SK-N-MC (cell line): ENCODE measurements around the gene SRP9.
"Not testable (repeated sequence)": the region's sequence is repeated elsewhere in the genome, so short reads cannot be mapped to it uniquely, and the experiment has no call there.

Source experiments
- DNase-seq: peaks from one replicate; pipeline ENCODE4 v3.0.0-alpha.2; 2011; ENCODE audit warnings: low read depth, low spot score
- H3K27ac ChIP-seq: fragments of 200-600 bp; sonication (generic); 2 replicates; pipeline ENCODE4 v1.5.1; 2016; ENCODE audit warnings: mixed run types
- H3K36me3 ChIP-seq: fragments of 200-600 bp; sonication (generic); 2 replicates; pipeline ENCODE4 v1.6.1; 2017; ENCODE audit warnings: antibody characterized with exemption, low read length, mixed read lengths; ENCODE audit not compliant: insufficient read depth
- H3K4me3 ChIP-seq: fragments of 200-600 bp; sonication (generic); 2 replicates; pipeline ENCODE4 v1.5.1; 2016
- H3K9ac ChIP-seq: fragments of 200-600 bp; sonication (generic); 2 replicates; pipeline ENCODE4 v1.8.0; 2017; ENCODE audit warnings: mixed run types, mixed read lengths; ENCODE audit not compliant: insufficient read length
- H3K9me3 ChIP-seq: fragments of 200-600 bp; sonication (generic); 2 replicates; pipeline ENCODE4 v1.6.1; 2017; ENCODE audit warnings: low read depth, mild to moderate bottlenecking, antibody characterized with exemption, low read length, moderate library complexity, mixed read lengths
- EZH2 ChIP-seq: fragments of 200-600 bp; sonication (generic); IDR thresholded peaks from one replicate; pipeline ENCODE4 v1.6.1; 2017; ENCODE audit warnings: antibody characterized with exemption
- FOXP2 ChIP-seq: optimal IDR thresholded peaks from 2 replicates; pipeline ENCODE3; 2011; ENCODE audit warnings: mild to moderate bottlenecking, moderate library complexity; ENCODE audit not compliant: insufficient read depth; ENCODE audit errors: extremely low read length, control extremely low read depth
- POLR2AphosphoS5 ChIP-seq: IDR thresholded peaks from 2 replicates; pipeline ENCODE4 v1.6.1; 2012; ENCODE audit warnings: mild to moderate bottlenecking, low read depth, low read length, borderline replicate concordance

SRP9 gene

DNA sequence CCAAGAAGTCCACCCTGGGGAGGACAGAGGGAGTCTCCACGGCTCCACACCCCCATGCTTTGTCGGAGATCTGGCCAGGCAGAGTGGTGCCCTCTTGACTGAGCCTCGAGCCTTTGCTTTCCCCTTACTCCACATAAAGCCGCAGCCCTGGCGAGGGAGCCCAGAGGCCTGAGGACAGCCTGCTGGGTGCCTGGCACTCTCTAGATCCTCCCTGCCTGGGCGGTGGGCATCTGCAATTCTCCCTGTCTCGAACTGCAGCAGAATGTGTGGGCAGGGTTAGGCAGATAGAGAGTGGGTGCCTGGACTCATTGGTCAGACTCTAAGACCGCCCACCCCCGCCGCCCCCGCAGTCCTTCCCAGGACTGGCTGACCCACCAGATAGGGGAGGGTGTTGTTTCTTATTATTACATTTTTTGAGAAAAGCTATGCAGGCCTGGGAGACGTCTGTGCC is 46.2 kb downstream of the SRP9 start:
- no peak overlapping the region for H3K27ac ChIP-seq
- no peak for TF ChIP-seq EZH2
- H3K36me3 ChIP-seq = no peaks in the 10 kb centered on the region
- no peak overlapping the region for H3K9ac ChIP-seq
- no peak for DNase-seq
- no peaks in the 10 kb centered on the region for H3K9me3 ChIP-seq
- H3K4me3 ChIP-seq = no peak overlapping the region

DNA sequence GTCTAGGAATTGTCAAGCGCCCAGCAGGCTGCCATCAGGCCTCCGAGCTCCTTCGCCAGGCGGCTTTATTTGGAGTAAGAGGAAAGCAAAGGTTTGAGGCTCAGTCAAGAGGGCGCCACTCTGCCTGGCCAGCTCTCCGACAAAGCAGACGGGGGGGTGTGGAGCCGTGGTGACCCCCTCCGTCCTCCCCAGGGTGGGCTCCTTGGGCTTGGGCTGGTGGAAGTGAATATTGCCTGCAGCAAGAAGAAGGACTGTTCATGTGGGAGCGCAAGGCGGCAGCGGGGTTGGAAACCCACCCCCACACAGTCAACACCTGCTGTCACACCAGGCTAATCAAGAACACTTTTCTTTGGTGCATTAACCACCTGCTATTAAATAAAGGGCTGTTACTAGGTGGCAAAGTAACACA is 46.9 kb downstream of the SRP9 start:
- H3K9ac ChIP-seq = no peak overlapping the region
- no peak for DNase-seq
- TF ChIP-seq EZH2 (no peak), FOXP2 (no peak), POLR2AphosphoS5 (no peak)
- H3K27ac ChIP-seq = no peak overlapping the region
- no peak overlapping the region for H3K4me3 ChIP-seq
- H3K9me3 ChIP-seq = no peaks in the 10 kb centered on the region
- no peaks in the 10 kb centered on the region for H3K36me3 ChIP-seq

DNA sequence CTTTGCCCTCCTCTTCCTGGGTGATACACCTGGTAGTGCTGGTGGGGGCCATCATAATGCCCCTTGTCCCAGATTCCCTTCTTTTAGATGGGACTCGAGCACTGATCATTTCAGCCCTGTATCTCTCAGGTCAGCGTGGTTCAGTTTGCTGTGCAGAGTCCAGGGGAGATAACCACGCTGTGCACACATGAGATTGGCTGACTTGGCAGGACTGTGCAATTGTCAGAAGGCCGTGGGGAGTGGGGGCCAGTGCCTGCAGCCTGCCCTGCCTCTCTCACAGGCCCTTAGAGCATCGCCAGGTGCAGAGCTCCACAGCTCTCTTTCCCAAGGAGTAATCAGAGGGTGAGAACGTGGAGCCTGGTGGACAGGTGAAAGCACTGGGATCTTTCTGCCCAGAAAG is 47.5 kb downstream of the SRP9 start:
- TF ChIP-seq POLR2AphosphoS5 = no peak
- no peak for TF ChIP-seq EZH2
- no peak for TF ChIP-seq FOXP2
- H3K4me3 ChIP-seq = no peak overlapping the region
- H3K9me3 ChIP-seq = no peaks in the 10 kb centered on the region
- H3K27ac ChIP-seq = no peak overlapping the region
- DNase-seq = no peak
- no peak overlapping the region for H3K9ac ChIP-seq
- no peaks in the 10 kb centered on the region for H3K36me3 ChIP-seq

DNA sequence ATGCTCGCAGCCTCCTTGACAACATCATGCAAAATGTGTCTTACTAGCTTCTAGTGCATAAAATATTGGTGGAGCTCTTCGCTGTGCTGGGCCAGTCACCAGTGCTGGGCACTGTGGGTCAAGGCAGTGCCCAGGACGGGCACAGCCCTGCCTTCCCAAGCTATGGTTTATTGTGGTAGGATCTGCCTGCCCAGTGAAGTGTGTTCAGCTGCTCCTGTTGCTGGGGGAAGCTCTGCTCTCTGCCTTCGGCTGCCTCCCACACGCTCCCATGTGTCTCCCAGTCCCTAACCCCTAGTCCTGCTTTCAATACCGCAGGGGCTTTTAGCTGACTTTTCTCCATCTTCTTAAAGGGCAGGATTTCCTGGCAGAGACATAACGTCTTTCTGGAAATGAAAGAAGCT is 48.0 kb downstream of the SRP9 start:
- Histone ChIP-seq H3K36me3 (no peaks in the 10 kb centered on the region), H3K27ac (no peak overlapping the region), H3K9me3 (no peaks in the 10 kb centered on the region), H3K4me3 (no peak overlapping the region), H3K9ac (no peak overlapping the region)
- no peak for DNase-seq
- TF ChIP-seq FOXP2 = no peak
- no peak for TF ChIP-seq EZH2
- TF ChIP-seq POLR2AphosphoS5 = no peak

DNA sequence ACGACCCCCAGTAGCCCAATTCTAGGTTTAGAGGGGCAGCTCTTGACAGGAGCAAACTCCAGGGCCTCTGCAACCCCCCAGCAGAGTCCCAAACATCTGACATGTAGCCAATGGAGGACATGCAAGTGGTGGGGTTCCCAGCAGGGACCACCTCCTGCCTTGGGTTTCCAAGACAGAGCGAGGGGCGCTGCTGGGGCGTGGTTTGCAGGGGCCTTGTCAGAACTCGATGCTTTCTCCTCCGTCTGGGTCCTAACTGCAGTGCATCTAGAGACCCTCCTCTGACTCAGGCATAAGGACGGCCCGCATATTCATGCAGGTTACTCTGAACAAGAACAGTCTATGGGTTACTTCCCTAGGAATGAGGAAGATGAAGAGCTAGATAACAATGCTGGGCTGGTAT is 49.5 kb downstream of the SRP9 start:
- no peak for TF ChIP-seq POLR2AphosphoS5
- TF ChIP-seq FOXP2 = no peak
- no peak for TF ChIP-seq EZH2
- H3K27ac ChIP-seq = no peak overlapping the region
- no peaks in the 10 kb centered on the region for H3K9me3 ChIP-seq
- DNase-seq = no peak
- H3K9ac ChIP-seq = no peak overlapping the region
- H3K36me3 ChIP-seq = no peaks in the 10 kb centered on the region
- no peak overlapping the region for H3K4me3 ChIP-seq

DNA sequence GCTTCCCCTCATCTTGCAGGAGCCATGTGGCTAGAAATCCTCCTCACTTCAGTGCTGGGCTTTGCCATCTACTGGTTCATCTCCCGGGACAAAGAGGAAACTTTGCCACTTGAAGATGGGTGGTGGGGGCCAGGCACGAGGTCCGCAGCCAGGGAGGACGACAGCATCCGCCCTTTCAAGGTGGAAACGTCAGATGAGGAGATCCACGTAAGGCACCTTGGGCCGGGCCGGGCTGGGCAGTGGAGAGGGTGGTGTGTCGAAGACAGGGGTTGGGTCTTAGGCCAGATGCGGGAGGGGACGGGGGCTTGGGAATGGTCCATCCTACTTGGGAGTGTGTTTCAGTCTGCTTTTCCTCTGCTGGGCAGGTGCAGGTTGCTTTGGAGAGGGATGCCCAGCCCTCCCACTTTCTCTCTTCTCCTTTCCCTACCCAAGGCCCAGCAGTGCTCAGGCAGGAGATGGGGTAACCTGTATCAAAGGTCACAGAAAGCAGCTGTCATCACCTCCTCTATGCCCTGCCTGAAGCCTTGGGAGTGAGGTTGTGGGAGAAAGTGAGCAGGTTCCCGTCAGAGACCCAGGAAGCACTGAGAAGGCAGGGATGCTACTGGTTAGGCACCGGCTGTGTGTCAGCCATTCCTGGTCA is 51.2 kb downstream of the SRP9 start:
- H3K9me3 ChIP-seq = no peaks in the 10 kb centered on the region
- H3K27ac ChIP-seq = no peak overlapping the region
- H3K9ac ChIP-seq = no peak overlapping the region
- TF ChIP-seq EZH2 = no peak
- no peak for TF ChIP-seq POLR2AphosphoS5
- no peak for TF ChIP-seq FOXP2
- DNase-seq = no peak
- no peaks in the 10 kb centered on the region for H3K36me3 ChIP-seq
- no peak overlapping the region for H3K4me3 ChIP-seq

DNA sequence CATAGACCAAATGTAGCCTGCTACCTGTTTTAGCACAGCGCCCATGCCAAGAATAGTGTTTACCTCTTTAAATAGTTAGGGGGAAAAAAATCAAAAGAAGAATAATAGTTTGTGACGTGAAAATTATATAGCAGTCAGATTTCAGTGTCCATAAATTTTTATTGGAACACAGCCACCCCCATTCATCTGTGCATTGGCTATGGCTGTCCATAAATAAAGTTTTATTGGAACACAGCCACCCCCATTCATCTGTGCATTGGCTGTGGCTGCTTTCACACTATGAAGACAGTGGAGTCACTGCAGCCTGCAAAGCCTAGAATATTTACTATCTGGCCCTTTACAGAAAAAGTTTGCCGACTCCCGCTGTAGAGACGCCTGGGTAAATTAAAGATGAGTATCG is 53.2 kb downstream of the SRP9 start:
- H3K9me3 ChIP-seq = no peaks in the 10 kb centered on the region
- DNase-seq = no peak
- no peak overlapping the region for H3K9ac ChIP-seq
- H3K4me3 ChIP-seq = no peak overlapping the region
- TF ChIP-seq POLR2AphosphoS5 = no peak
- TF ChIP-seq EZH2 = no peak
- no peak for TF ChIP-seq FOXP2
- H3K27ac ChIP-seq = no peak overlapping the region
- H3K36me3 ChIP-seq = no peaks in the 10 kb centered on the region

DNA sequence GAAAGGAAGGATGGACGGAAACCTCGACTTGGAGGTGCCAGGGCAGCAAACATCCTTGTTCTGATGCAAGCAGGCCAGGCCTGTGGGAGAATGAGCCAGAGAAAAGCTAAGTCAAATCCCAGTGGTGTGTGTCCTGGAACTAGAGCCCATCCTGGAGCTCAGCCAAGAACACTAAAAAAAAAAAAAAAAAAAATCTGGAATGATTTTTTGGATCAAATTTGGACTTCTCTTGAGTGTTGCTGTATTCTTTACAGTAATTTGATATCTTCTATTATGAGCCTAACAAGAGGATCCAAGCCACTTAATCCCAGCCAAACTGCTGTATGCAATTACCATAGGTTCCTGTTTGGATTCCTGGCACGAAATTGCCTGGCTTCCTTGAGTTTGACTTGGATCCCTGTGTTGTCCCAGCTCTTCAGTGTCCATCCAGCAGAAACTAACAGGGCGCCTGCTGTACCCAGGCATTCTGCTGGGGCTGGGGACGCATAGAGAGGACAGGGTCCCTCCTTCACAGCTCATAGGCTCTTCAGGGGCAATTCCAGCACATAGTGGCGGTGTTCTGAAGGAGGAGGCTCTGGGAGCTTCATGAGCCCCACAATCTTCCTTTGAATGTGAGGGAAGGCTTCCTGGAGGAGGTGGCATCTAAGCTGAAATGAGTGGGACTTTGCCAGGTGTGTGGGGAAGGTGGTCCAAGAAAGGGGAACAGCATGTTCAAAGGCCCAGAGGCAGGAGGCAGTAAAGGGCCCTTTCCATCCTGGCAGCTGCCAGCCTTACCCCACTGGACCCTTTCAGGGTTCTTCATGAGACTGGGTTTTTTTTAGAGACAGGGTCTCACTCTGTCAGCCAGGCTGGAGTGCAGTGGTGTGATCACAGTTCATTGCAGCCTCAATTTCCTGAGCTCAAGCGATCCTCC is 57.0 kb downstream of the SRP9 start:
- Histone ChIP-seq H3K9ac (no peak overlapping the region), H3K4me3 (no peak overlapping the region), H3K27ac (no peak overlapping the region), H3K36me3 (no peaks in the 10 kb centered on the region), H3K9me3 (no peaks in the 10 kb centered on the region)
- DNase-seq = no peak
- no peak for TF ChIP-seq EZH2
- no peak for TF ChIP-seq FOXP2
- no peak for TF ChIP-seq POLR2AphosphoS5

DNA sequence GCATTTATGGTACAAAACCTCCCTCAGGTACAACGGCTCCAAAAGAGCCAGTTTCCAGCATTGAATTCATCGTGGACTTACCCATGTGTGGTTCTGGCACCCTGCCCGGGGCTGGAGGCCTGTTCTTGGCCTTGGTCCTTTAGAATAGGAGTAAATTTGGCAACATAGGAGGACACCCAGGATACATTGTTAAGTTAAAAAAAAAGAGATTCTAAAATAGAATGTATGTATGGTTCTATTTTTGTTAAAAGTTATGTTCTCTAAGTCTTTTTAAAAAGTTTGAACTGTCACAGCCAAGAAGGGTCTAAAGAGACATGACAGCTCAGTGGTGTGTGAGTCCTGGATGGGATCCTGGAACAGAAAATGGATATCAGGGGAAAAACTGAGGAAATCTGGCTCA is 58.2 kb downstream of the SRP9 start:
- Histone ChIP-seq H3K27ac (no peak overlapping the region), H3K9me3 (no peaks in the 10 kb centered on the region), H3K9ac (no peak overlapping the region), H3K4me3 (no peak overlapping the region), H3K36me3 (no peaks in the 10 kb centered on the region)
- TF ChIP-seq FOXP2 (no peak), EZH2 (no peak), POLR2AphosphoS5 (no peak)
- no peak for DNase-seq

DNA sequence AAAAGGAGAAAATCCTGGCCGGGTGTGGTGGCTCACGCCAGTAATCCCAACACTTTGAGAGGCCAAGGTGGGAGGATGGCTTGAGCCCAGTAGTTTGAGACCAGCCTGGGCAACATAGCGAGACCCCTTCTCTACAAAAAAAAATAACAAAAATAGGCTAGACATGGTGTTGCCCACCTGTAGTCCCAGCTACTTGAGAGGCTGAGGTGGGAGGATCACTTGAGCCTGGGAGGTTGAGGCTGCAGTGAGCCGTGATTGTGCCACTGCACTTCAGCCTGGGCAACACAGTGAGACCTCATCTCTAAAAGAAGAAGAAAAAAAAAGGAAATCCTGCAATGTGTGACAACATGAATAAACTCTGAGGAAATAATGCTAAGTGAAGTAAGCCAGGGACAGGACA is 58.7 kb downstream of the SRP9 start:
- not testable (repeated sequence) for DNase-seq, H3K36me3 ChIP-seq, H3K9ac ChIP-seq, H3K9me3 ChIP-seq, H3K27ac ChIP-seq, H3K4me3 ChIP-seq
